Kidney epithelial cell (primary cell): ENCODE data around the gene LCA5. TPM values are rescaled to one million over a fixed set of nuclear protein-coding genes. Genes with fewer than 3 reads are reported as not detected.
A peak's percentile ranks its signal among the peaks of the same experiment; 100 is the strongest.

Source experiments
- DNase-seq: peaks from one replicate; pipeline ENCODE4 v3.0.0-alpha.2; 2010; ENCODE audit warnings: low read depth
- H3K27me3 ChIP-seq: 2 replicates; pipeline ENCODE4 v1.6.0; 2011; ENCODE audit warnings: low read length; ENCODE audit not compliant: control insufficient read depth, insufficient read depth
- H3K36me3 ChIP-seq: 2 replicates; pipeline ENCODE4 v1.5.1; 2011; ENCODE audit warnings: low read length; ENCODE audit not compliant: control insufficient read depth, insufficient read depth
- H3K4me3 ChIP-seq: 2 replicates; pipeline ENCODE4 v1.5.1; 2011; ENCODE audit warnings: low read depth, mild to moderate bottlenecking, control low read depth, low read length
- total RNA-seq: library from RNA; depleted of rRNA; stranded (reverse); fragments of >200 nt; gene quantifications from 2 replicates; pipeline ENCODE4 v1.2.3, GENCODE V29; 2015
- TF ChIP-seq, protein P1 (sequence below): IDR thresholded peaks from 2 replicates; pipeline ENCODE4 v1.5.1; 2011; ENCODE audit warnings: mild to moderate bottlenecking, moderate library complexity, low read length, control low read depth, inconsistent platforms; ENCODE audit not compliant: insufficient read depth, poor library complexity, severe bottlenecking

The LCA5 gene
- total RNA-seq, 1 donor from 2014 or later = 7.0 TPM

DNA sequence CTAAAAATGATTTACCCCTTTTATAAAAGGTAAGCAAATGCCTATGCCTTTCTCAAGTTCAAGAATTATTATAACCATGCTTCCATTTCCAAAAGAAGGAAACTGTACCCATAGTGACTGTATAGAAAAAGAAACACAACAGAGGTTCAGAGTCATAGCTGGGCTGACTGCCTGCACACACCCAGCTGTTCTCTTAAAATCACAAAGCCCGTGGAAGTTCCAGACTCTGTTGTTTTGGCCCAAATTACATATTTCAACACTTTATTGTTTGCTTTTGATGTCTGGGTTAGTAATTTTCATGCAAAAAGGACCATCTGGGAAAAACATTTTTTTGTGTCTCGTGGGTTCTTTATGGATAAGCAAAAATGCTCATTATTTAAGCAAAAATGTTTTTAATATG, 99.2 kb downstream of the LCA5 start:
- H3K27me3 ChIP-seq = no peaks in the 10 kb centered on the region
- no peaks in the 10 kb centered on the region for H3K36me3 ChIP-seq
- no peak overlapping the region for H3K4me3 ChIP-seq
- no peak for DNase-seq
- TF ChIP-seq, protein P1, sequence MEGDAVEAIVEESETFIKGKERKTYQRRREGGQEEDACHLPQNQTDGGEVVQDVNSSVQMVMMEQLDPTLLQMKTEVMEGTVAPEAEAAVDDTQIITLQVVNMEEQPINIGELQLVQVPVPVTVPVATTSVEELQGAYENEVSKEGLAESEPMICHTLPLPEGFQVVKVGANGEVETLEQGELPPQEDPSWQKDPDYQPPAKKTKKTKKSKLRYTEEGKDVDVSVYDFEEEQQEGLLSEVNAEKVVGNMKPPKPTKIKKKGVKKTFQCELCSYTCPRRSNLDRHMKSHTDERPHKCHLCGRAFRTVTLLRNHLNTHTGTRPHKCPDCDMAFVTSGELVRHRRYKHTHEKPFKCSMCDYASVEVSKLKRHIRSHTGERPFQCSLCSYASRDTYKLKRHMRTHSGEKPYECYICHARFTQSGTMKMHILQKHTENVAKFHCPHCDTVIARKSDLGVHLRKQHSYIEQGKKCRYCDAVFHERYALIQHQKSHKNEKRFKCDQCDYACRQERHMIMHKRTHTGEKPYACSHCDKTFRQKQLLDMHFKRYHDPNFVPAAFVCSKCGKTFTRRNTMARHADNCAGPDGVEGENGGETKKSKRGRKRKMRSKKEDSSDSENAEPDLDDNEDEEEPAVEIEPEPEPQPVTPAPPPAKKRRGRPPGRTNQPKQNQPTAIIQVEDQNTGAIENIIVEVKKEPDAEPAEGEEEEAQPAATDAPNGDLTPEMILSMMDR = no peak

DNA sequence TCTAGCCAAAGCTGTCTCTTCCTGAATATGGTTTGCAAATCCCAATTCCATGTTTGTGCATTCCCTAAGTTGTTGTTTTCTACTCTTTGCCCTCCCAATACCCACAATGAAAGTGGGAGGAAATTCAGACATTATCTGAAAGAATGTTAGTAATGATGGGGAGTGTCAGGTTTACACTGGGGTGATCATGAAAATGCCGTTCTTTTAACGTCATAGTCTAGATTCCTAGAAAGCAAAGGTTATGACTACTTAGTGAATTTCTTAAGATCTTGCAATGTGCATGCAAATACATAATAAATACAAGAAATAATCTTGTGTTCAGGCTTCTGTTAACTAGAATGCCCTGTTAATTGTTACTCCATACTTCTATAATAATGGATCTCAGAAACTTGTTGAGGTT, 101.0 kb downstream of the LCA5 start:
- DNase-seq = peak; percentile 12

DNA sequence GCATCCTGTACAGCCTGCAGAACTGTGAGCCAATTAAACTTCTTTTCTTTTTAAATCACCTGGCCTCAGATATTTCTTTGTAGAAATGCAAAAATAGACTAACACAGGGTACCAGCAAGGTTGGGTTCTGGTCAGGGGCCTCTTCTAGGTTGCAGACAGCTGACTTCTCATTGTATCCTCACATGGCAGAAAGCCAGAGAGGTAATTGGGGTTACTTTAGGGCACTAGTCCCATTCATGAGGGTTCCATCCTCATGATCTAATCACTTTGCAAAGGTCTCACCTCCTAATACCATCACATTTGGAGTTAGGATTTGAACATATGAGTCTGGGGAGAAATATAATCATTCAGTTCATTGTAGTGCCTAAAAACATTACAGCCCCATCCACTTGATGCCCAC, 101.5 kb downstream of the LCA5 start:
- TF ChIP-seq, protein P1 = no peak
- Histone ChIP-seq H3K27me3 (no peaks in the 10 kb centered on the region), H3K36me3 (no peaks in the 10 kb centered on the region), H3K4me3 (no peak overlapping the region)
- no peak for DNase-seq

More for the DNA sequence above, 101.0 kb downstream of the LCA5 start:
- no peaks in the 10 kb centered on the region for H3K27me3 ChIP-seq
- TF ChIP-seq, protein P1 = no peak
- no peak overlapping the region for H3K4me3 ChIP-seq
- no peaks in the 10 kb centered on the region for H3K36me3 ChIP-seq

Other genes starting within 250 kb of the LCA5 start
- 31.1 and 31.6 TPM in 2 replicates for gene SH3BGRL2, start 93.9 kb upstream of the LCA5 start, total RNA-seq